GM12878 (cell line): Measurements from ENCODE around the gene PROC. TPM values are rescaled to one million over a fixed set of nuclear protein-coding genes. Genes with fewer than 3 reads are reported as not detected.

Source experiments
- ATAC-seq: fragments of 200-7000 bp; cut with Tn5 transposase; 3 replicates; pipeline ENCODE4 v1.9.1; 2020; ENCODE audit warnings: mild to moderate bottlenecking, moderate library complexity
- BruUV-seq: library from RNA; stranded (reverse); fragments of 400-500 nt; replicated peaks from 2 replicates; lab custom pipeline; 2021; lab: Mats Ljungman, UMichigan
- CTCF ChIA-PET: fragments of 300-600 bp; sonication (Branson Sonifier 250); formaldehyde crosslinking; extraction: SDS; loops from one replicate; lab custom pipeline; 2021; ENCODE audit warnings: inconsistent platforms; lab: Yijun Ruan, JAX
- POLR2A ChIA-PET: fragments of 350-600 bp; formaldehyde crosslinking; extraction: SDS; loops from one replicate; lab custom pipeline; 2021; ENCODE audit warnings: inconsistent platforms; lab: Charles Lee
- RAD21 ChIA-PET: fragments of 300-600 bp; sonication (Branson Sonifier 250); formaldehyde crosslinking; loops from one replicate; lab custom pipeline; 2023; ENCODE audit warnings: antibody characterized with exemption; ENCODE audit not compliant: unreplicated experiment; lab: Charles Lee
- SMC1A ChIA-PET: fragments of 300-600 bp; sonication (Branson Sonifier 250); formaldehyde crosslinking; loops from one replicate; lab custom pipeline; 2023; ENCODE audit not compliant: unreplicated experiment, uncharacterized antibody; lab: Charles Lee
- DNase-seq: peaks from one replicate; pipeline ENCODE4 v3.0.0-alpha.2; 2011; ENCODE audit warnings: low read depth, low spot score
- FAIRE-seq: peaks from 3 replicates; lab custom pipeline; 2011; peaks lifted over from hg19 to GRCh38; lab: Jason Lieb, UNC
- H2AFZ ChIP-seq: 2 replicates; pipeline ENCODE4 v1.6.0; 2011; ENCODE audit warnings: low read depth, low read length, control low read depth; ENCODE audit not compliant: control insufficient read depth
- H3K27ac ChIP-seq: 2 replicates; pipeline ENCODE4 v1.5.1; 2011; ENCODE audit warnings: control low read depth; ENCODE audit not compliant: control insufficient read depth, insufficient read depth
- H3K27me3 ChIP-seq, 2 experiments: replicated peaks in 1 of 2; 2 replicates each; pipeline versions ENCODE4 v1.6.0 to v1.6.1; 2011; ENCODE audit warnings: low read length in 1 of 2; ENCODE audit not compliant: control insufficient read depth in 2 of 2, insufficient read depth in 2 of 2
- H3K36me3 ChIP-seq, 2 experiments: 2 replicates each; pipeline ENCODE4 v1.5.1; 2011; ENCODE audit warnings: low read length in 1 of 2; ENCODE audit not compliant: control insufficient read depth in 2 of 2, insufficient read depth in 2 of 2
- H3K4me1 ChIP-seq: 2 replicates; pipeline ENCODE4 v1.6.1; 2011; ENCODE audit warnings: mild to moderate bottlenecking, low read length, moderate library complexity, mixed read lengths; ENCODE audit not compliant: control insufficient read depth, insufficient read depth
- H3K4me2 ChIP-seq: 2 replicates; pipeline ENCODE4 v1.6.0; 2011; ENCODE audit warnings: control low read depth; ENCODE audit not compliant: control insufficient read depth, insufficient read depth
- H3K4me3 ChIP-seq: fragments of 200-600 bp; sonication (generic); 2 replicates; pipeline ENCODE4 v1.5.1; 2016
- H3K79me2 ChIP-seq: 2 replicates; pipeline ENCODE4 v1.6.0; 2011; ENCODE audit warnings: low read length; ENCODE audit not compliant: control insufficient read depth, insufficient read depth
- H3K9ac ChIP-seq: 2 replicates; pipeline ENCODE4 v1.8.0; 2011; ENCODE audit warnings: low read length, control low read depth, mixed read lengths; ENCODE audit not compliant: control insufficient read depth, insufficient read depth
- H3K9me3 ChIP-seq: replicated peaks from 3 replicates; pipeline ENCODE4 v1.5.1; 2011; ENCODE audit warnings: mild to moderate bottlenecking, low read length; ENCODE audit not compliant: control insufficient read depth, insufficient read depth
- H4K20me1 ChIP-seq: 2 replicates; pipeline ENCODE4 v1.6.0; 2011; ENCODE audit not compliant: control insufficient read depth, insufficient read depth
- CBX5 ChIP-seq: sonication (generic); IDR thresholded peaks from 2 replicates; pipeline ENCODE4 v1.6.1; 2016; ENCODE audit warnings: low read depth, moderate library complexity, mild to moderate bottlenecking, inconsistent platforms
- CEBPB ChIP-seq, 2 experiments: fragments of 150-350 bp in 1 of 2; IDR thresholded peaks; 2 replicates each; pipeline ENCODE4 v1.6.1; 2012 to 2014; ENCODE audit warnings: low read depth in 2 of 2, low read length in 2 of 2, borderline replicate concordance in 1 of 2, inconsistent platforms in 1 of 2
- EZH2 ChIP-seq: IDR thresholded peaks from 2 replicates; pipeline ENCODE4 v1.6.1; 2012; ENCODE audit warnings: low read depth, mild to moderate bottlenecking, control low read depth, inconsistent platforms, low read length, borderline replicate concordance; ENCODE audit not compliant: control insufficient read depth
- HDAC2 ChIP-seq: fragments of 200-600 bp; sonication (generic); IDR thresholded peaks from 2 replicates; pipeline ENCODE4 v1.6.1; 2017
- MTA3 ChIP-seq: IDR thresholded peaks from 2 replicates; pipeline ENCODE4 v1.6.1; 2012; ENCODE audit warnings: low read length, inconsistent platforms, borderline replicate concordance
- NFXL1 ChIP-seq: fragments of 450-650 bp; IDR thresholded peaks from 2 replicates; pipeline ENCODE4 v1.6.1; 2017; ENCODE audit warnings: antibody characterized with exemption, mild to moderate bottlenecking, borderline replicate concordance
- RELA ChIP-seq: fragments of 450-650 bp; IDR thresholded peaks from 2 replicates; pipeline ENCODE4 v1.8.0; 2014; ENCODE audit warnings: borderline replicate concordance; ENCODE audit not compliant: partially characterized antibody
- SMARCA5 ChIP-seq: fragments of 450-650 bp; IDR thresholded peaks from 2 replicates; pipeline ENCODE4 v1.6.1; 2017; ENCODE audit warnings: mild to moderate bottlenecking
- SMC3 ChIP-seq: IDR thresholded peaks from 2 replicates; pipeline ENCODE4 v1.6.1; 2011; ENCODE audit warnings: low read length, improper control_type of control experiment, borderline replicate concordance
- SRF ChIP-seq, 2 experiments: IDR thresholded peaks; 2 replicates each; pipeline ENCODE4 v1.6.1; 2011; ENCODE audit warnings: low read depth in 2 of 2, low read length in 2 of 2, mild to moderate bottlenecking in 1 of 2, moderate library complexity in 1 of 2
- TBL1XR1 ChIP-seq: IDR thresholded peaks from 2 replicates; pipeline ENCODE4 v1.6.1; 2012; ENCODE audit warnings: low read depth, low read length, improper control_type of control experiment
- ZNF274 ChIP-seq: IDR thresholded peaks from one replicate; pipeline ENCODE4 v1.8.0; 2011; ENCODE audit not compliant: insufficient read length, insufficient read depth
- ZSCAN29 ChIP-seq: fragments of 450-650 bp; IDR thresholded peaks from 2 replicates; pipeline ENCODE4 v1.6.1; 2017; ENCODE audit warnings: mild to moderate bottlenecking, moderate library complexity
- WGBS: methylation state at CpG from one replicate; pipeline ENCODE4 v1.1.6; 2016; ENCODE audit warnings: low lambda C conversion rate; ENCODE audit not compliant: insufficient replicate concordance, insufficient coverage; ENCODE audit errors: missing lambda C conversion rate; 5-methylcytosine and 5-hydroxymethylcytosine counted together
- in situ Hi-C: fragments of 300-500 bp; cut with MboI; formaldehyde crosslinking; loops from 9 replicates; pipeline ENCODE4 v1.14.3; 2018; ENCODE audit warnings: mixed read lengths
- intact Hi-C: fragments of 100-400 bp; cut with micrococcal nuclease; formaldehyde crosslinking; loops from one replicate; pipeline ENCODE4 v1.14.2; 2022; ENCODE audit not compliant: unreplicated experiment
- polyA plus RNA-seq, 11 experiments: library from polyadenylated mRNA; depleted of rRNA in 4 of 11; unstranded in 6 of 11; stranded (reverse) in 5 of 11; fragments of >200 nt; fragmentation: Nextera tagmentation in 4 of 11; fragmentation: Illumina TruSeq in 1 of 11; extraction: Ambion mirVana in 4 of 11; extraction: Trizol in 1 of 11; gene quantifications; 1 replicate in 1 of 11; 2 replicates in 10 of 11; pipeline versions ENCODE4 v1.2.1 to v1.2.3, GENCODE V29; 2011 to 2016; ENCODE audit warnings: inconsistent platforms in 2 of 11, missing spikeins in 2 of 11, low read depth in 1 of 11
- total RNA-seq, 4 experiments: library from RNA; depleted of rRNA in 3 of 4; stranded (reverse); fragments of >200 nt in 3 of 4; fragmentation: Illumina TruSeq in 1 of 4; extraction: Trizol in 1 of 4; gene quantifications; 2 replicates each; pipeline versions ENCODE4 v1.2.1 to v1.2.3, GENCODE V29; 2013 to 2021
- TF ChIP-seq, protein P1 (sequence below): fragments of 150-350 bp; IDR thresholded peaks from 2 replicates; pipeline ENCODE4 v1.6.1; 2016; ENCODE audit warnings: low read depth, low read length

The PROC gene
- total and polyA plus RNA-seq, 10 of the 15 experiments (the other 5 are each of a cell fraction or from before 2014, with no cell fraction given): not detected

DNA sequence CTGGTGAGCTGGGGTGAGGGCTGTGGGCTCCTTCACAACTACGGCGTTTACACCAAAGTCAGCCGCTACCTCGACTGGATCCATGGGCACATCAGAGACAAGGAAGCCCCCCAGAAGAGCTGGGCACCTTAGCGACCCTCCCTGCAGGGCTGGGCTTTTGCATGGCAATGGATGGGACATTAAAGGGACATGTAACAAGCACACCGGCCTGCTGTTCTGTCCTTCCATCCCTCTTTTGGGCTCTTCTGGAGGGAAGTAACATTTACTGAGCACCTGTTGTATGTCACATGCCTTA, 10.5 kb downstream of the PROC start:
- ATAC-seq: no peak
- H2AFZ ChIP-seq: no peak overlapping the region
- in situ Hi-C loops: no loop called here
- ChIA-PET CTCF (no interaction called here), SMC1A (interaction anchor here (1.0 kb wide), 1 partner anchor 104 kb away, joined by 4 read pairs; no protein-coding TSS in a partner anchor), RAD21 (no interaction called here), POLR2A (no interaction called here)
- H3K36me3 ChIP-seq: no peaks in the 10 kb centered on the region
- DNase-seq: no peak
- FAIRE-seq: no peak
- no peak overlapping the region for H3K27ac ChIP-seq
- H3K9ac ChIP-seq: no peak overlapping the region
- H3K9me3 ChIP-seq: no peaks in the 10 kb centered on the region
- H3K27me3 ChIP-seq: peaks cover 0 to 2% of the 10 kb centered on the region in 2 experiments; a peak in 1 of 4 replicates
- no peak overlapping the region for H3K4me3 ChIP-seq
- intact Hi-C loops: no loop called here
- WGBS: 62% methylated on average over 6 of the region's 6 CpGs
- no peaks in the 10 kb centered on the region for H4K20me1 ChIP-seq
- H3K4me1 ChIP-seq: no peaks in the 10 kb centered on the region
- H3K4me2 ChIP-seq: no peak overlapping the region
- BruUV-seq: no TSS peak
- TF ChIP-seq SMARCA5: no peak
- no peaks in the 10 kb centered on the region for H3K79me2 ChIP-seq

DNA sequence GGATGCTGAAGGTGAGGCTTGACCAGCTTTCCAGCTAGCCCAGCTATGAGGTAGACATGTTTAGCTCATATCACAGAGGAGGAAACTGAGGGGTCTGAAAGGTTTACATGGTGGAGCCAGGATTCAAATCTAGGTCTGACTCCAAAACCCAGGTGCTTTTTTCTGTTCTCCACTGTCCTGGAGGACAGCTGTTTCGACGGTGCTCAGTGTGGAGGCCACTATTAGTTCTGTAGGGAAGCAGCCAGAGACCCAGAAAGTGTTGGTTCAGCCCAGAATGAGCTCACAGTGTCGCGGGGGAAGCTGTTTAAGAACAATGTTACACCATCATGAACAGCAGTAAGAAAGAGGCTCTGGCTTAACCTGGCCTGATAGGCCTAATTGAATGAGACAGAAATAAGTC, 11.1 kb downstream of the PROC start:
- DNase-seq (no peak), FAIRE-seq (no peak), ATAC-seq (no peak)
- H3K79me2 ChIP-seq: no peaks in the 10 kb centered on the region
- no peak overlapping the region for H3K4me2 ChIP-seq
- H2AFZ ChIP-seq: no peak overlapping the region
- RAD21 ChIA-PET: no interaction called here
- no peak overlapping the region for H3K9ac ChIP-seq
- CTCF ChIA-PET: no interaction called here
- no TSS peak for BruUV-seq
- no peaks in the 10 kb centered on the region for H4K20me1 ChIP-seq
- WGBS: 95% methylated on average over 4 of the region's 4 CpGs
- H3K4me1 ChIP-seq: no peaks in the 10 kb centered on the region
- no peaks in the 10 kb centered on the region for H3K9me3 ChIP-seq
- TF ChIP-seq EZH2: no peak
- no peak for TF ChIP-seq ZNF274
- no peak for TF ChIP-seq ZSCAN29
- TF ChIP-seq SRF (IDR thresholded peaks at IDR 0.05; ENCODE audit: low read depth in 2 of 2, low read length in 2 of 2): no peak
- TF ChIP-seq MTA3: no peak
- no peak for TF ChIP-seq CEBPB (IDR thresholded peaks at IDR 0.05; ENCODE audit: borderline replicate concordance in 1 of 2, low read depth in 2 of 2, low read length in 2 of 2)
- no peak for TF ChIP-seq NFXL1
- TF ChIP-seq HDAC2: no peak
- TF ChIP-seq SMC3: no peak
- TF ChIP-seq, protein P1, sequence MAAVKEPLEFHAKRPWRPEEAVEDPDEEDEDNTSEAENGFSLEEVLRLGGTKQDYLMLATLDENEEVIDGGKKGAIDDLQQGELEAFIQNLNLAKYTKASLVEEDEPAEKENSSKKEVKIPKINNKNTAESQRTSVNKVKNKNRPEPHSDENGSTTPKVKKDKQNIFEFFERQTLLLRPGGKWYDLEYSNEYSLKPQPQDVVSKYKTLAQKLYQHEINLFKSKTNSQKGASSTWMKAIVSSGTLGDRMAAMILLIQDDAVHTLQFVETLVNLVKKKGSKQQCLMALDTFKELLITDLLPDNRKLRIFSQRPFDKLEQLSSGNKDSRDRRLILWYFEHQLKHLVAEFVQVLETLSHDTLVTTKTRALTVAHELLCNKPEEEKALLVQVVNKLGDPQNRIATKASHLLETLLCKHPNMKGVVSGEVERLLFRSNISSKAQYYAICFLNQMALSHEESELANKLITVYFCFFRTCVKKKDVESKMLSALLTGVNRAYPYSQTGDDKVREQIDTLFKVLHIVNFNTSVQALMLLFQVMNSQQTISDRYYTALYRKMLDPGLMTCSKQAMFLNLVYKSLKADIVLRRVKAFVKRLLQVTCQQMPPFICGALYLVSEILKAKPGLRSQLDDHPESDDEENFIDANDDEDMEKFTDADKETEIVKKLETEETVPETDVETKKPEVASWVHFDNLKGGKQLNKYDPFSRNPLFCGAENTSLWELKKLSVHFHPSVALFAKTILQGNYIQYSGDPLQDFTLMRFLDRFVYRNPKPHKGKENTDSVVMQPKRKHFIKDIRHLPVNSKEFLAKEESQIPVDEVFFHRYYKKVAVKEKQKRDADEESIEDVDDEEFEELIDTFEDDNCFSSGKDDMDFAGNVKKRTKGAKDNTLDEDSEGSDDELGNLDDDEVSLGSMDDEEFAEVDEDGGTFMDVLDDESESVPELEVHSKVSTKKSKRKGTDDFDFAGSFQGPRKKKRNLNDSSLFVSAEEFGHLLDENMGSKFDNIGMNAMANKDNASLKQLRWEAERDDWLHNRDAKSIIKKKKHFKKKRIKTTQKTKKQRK: no peak
- no peak for TF ChIP-seq RELA
- no peak for TF ChIP-seq TBL1XR1
- TF ChIP-seq CBX5: no peak
- POLR2A ChIA-PET: interaction anchor here (0.6 kb wide), 1 partner anchor 51 kb away, joined by 5 read pairs; no protein-coding TSS in a partner anchor
- in situ Hi-C loops: no loop called here
- intact Hi-C loops: no loop called here
- H3K36me3 ChIP-seq: no peaks in the 10 kb centered on the region
- H3K27me3 ChIP-seq: peaks cover 0 to 2% of the 10 kb centered on the region in 2 experiments; a peak in 1 of 4 replicates
- no peak overlapping the region for H3K4me3 ChIP-seq
- SMC1A ChIA-PET: interaction anchor here (1.0 kb wide), 1 partner anchor 105 kb away, joined by 4 read pairs; no protein-coding TSS in a partner anchor
- no peak overlapping the region for H3K27ac ChIP-seq
